Right lung (tissue), 5 donors: ENCODE results near the gene GNG2. TPM values are rescaled to one million over a fixed set of nuclear protein-coding genes. Genes with fewer than 3 reads are reported as not detected.

Experiments used
- DNase-seq, 2 donors: peaks; one replicate each; pipeline ENCODE4 v3.0.0-alpha.2; 2013
- polyA plus RNA-seq, 5 donors: library from polyadenylated mRNA; unstranded; fragments of 120-200 nt; gene quantifications; one replicate each; pipeline versions ENCODE4 v1.2.1 to v1.2.3, GENCODE V29; 2013; ENCODE audit warnings: inconsistent platforms in 1 of 5, low replicate concordance in 1 of 5; ENCODE audit not compliant: insufficient read length in 5 of 5, insufficient read depth in 1 of 5

The GNG2 gene
- polyA plus RNA-seq, 5 donors, result 67.5 to 101 (median 98.3) TPM

- DNase-seq, result no peak
These were observed 78.4 kb downstream of the GNG2 start for GRCh38 chr14:51938821-51939220.

GRCh38 chr14:51939226-51939625, 78.8 kb downstream of the GNG2 start:
- no peak for DNase-seq

- peak; percentile 30 to 40 for DNase-seq
These were observed 79.4 kb downstream of the GNG2 start for GRCh38 chr14:51939755-51940301.

GRCh38 chr14:51942971-51943370, 82.6 kb downstream of the GNG2 start:
- DNase-seq, result no peak

- DNase-seq, result no peak
These were observed 89.6 kb downstream of the GNG2 start for GRCh38 chr14:51950007-51950406.

DNA sequence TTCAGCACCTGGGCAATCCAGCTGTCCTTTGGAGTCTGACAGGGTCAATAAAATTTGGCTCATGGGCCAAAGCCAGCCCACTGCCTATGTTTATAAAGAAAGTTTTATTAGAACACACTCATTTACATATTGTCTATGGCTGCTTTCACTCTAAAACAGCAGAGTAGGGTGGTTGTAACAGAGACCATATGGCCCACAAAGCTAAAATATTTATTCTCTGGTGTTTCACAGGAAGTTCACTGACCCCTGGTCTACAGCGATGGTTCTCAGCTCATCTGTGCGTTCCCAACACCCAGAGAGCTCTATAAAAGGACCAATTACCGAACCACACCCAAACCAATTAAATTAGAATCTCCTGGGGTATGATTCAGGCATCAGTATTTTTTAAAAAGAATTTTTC, 91.2 kb downstream of the GNG2 start:
- DNase-seq, result no peak

- DNase-seq, result no peak
These were observed 93.6 kb downstream of the GNG2 start for GRCh38 chr14:51954031-51954430.

GRCh38 chr14:51954657-51955056, 94.2 kb downstream of the GNG2 start:
- no peak for DNase-seq

DNA sequence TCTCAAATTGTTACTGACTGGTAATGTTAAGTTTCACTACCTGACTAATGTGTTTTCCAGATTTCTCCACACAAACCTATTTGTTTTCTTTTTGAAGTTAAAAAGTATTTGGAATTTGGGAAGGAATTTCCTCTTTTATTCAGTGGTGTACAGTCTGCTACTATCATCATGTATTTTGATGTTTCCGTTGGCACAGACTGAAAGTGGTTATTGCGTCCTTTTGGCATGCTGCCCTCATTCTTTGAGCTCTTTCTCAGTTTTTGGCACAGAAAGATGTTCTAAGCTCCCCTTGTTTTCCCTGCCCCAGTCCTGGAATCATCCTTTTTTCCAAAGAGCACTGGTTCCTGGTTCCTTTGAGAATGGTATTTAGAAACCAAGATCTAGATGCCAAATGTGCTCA, 97.5 kb downstream of the GNG2 start:
- DNase-seq, result no peak

DNA sequence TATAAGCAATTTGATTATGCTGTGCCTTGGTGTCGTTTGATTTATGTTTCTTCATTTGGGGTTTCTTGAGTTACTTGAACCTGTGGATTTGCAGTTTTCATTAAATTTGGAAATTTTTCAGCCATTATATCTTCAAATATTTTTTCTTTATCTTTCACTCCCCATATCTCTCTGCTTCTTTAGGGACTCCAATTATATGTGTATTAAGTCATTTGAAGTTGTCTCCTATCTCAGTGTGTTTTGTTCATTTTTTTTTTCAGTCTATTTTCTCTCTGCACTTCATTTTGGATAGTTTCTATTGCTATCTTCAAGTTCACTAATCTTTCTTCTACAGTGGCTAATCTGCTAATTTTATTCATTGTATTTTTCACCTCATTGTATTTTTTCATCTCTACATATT, 99.5 kb downstream of the GNG2 start:
- no peak for DNase-seq

DNA sequence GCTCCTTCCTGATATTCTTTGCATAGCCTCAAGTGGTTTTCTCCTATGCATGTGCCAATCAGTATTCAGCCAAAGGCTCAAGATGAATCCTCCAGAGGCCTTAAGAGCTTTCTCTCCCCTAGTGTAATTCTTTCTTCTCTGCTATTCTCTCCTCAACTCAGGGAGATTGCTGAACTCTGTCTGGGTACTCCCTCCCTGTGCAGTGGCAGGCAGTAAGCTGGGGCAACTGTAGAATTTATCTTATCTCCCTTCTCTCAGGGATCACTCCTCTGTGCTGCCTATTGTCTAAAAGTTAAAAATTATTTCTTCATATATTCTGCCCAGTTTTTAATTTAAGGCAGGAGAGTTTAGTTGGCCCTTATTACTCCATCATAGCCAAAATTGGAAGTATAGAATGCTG, 100.5 kb downstream of the GNG2 start:
- DNase-seq, result no peak

GRCh38 chr14:51962711-51963110, 102.3 kb downstream of the GNG2 start:
- DNase-seq, result no peak

DNA sequence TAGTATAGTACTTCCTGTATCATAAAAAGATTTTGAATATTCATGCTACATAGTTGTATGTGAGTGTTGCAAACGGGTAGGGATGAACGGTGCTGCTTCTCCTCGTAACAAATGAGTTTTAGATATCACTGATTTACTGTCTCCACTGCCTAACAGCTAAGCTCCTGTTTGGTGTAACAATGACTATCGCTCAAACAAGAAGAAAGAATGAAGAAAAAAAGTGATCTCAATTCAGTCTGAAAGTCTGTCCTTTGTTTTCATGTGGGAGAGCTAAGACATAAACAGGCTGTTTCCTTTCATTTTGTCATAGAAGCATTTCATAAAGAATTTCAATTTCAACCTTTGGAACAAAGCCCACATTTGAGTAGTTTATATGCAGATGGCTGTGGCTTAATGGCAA, 102.9 kb downstream of the GNG2 start:
- peak; percentile 75 to 77 for DNase-seq

- no peak for DNase-seq
These were observed 107.1 kb downstream of the GNG2 start for GRCh38 chr14:51967521-51967920.

DNA sequence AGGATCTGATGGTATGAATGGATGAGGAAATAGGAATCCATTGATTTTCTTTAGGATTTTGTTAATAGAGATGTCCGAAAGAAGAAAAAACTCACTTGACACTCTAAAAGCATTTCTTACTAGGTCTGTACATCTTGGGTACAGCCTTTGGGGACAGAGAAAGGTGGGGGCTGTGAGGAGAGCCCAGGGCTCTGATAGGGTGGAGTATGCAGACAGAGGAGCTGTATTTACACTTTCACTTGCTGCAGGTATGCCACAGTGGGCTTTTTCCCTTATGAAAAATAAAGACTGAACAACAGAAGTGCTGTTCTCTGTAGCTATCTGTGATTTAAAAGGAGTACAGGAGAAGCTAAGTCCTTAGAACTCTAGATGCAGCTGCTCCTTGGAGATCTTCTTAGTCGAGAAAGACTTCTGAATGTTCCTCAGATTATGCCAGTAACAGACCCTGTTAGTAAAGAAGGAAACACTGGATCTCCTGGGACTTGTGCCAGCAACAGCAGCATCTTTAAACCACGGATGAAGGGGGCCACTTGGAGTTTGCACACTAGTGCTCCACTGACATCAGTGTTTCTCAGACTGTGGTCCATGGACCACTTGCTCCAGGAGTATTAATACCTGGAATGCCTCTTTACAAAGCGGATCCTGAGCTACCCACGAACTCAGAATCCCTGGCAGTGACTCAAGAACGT, 109.6 kb downstream of the GNG2 start:
- DNase-seq, result no peak

- no peak for DNase-seq
These were observed 112.2 kb downstream of the GNG2 start for GRCh38 chr14:51972566-51972965.

GRCh38 chr14:51977075-51977474, 116.7 kb downstream of the GNG2 start:
- no peak for DNase-seq

GRCh38 chr14:51978681-51979085, 118.3 kb downstream of the GNG2 start:
- DNase-seq, result peak in 1 of 2 donors; percentile 34

GRCh38 chr14:51979088-51979709, 118.8 kb downstream of the GNG2 start:
- peak; percentile 69 to 83 for DNase-seq

GRCh38 chr14:51981218-51981854, 120.9 kb downstream of the GNG2 start:
- no peak for DNase-seq

- DNase-seq, result no peak
These were observed 127.8 kb downstream of the GNG2 start for GRCh38 chr14:51988221-51988620.

- DNase-seq, result peak; percentile 91 to 92
These were observed 129.2 kb downstream of the GNG2 start, which contains the start of gene RTRAF for GRCh38 chr14:51989293-51990234. TSS of gene RTRAF (plus strand) at chr14:51989546. CDS start at chr14:51989640, 94 bp downstream.
